Measurements from ENCODE around the gene EFCAB14. TPM values are rescaled to one million over a fixed set of nuclear protein-coding genes. Genes with fewer than 3 reads are reported as not detected.

The EFCAB14 gene
- total and polyA plus RNA-seq, 9 of the 15 experiments (the other 6 are each of a cell fraction or from before 2014, with no cell fraction given), result 7.3 to 49.0 (median 37.3) TPM

GRCh38 chr1:46724991-46725735 is 6.2 kb upstream of the EFCAB14 start (continued):
- no peak for TF ChIP-seq CREM (IDR thresholded peaks at IDR 0.05; ENCODE audit: low read depth)
- no peak for TF ChIP-seq PBX2 (CRISPR knock-in tag; IDR thresholded peaks at IDR 0.05; ENCODE audit: low read depth)
- no peak for TF ChIP-seq PBX2 (tag; conservative IDR thresholded peaks at IDR 0.05; ENCODE audit: low read depth)
- TF ChIP-seq U2AF2 (optimal IDR thresholded peaks at IDR 0.05; ENCODE audit: low read depth, low read length), result no peak
- no peak for TF ChIP-seq ZC3H4 (CRISPR knock-in tag; IDR thresholded peaks at IDR 0.05; ENCODE audit: borderline replicate concordance)
- TF ChIP-seq, protein P1, sequence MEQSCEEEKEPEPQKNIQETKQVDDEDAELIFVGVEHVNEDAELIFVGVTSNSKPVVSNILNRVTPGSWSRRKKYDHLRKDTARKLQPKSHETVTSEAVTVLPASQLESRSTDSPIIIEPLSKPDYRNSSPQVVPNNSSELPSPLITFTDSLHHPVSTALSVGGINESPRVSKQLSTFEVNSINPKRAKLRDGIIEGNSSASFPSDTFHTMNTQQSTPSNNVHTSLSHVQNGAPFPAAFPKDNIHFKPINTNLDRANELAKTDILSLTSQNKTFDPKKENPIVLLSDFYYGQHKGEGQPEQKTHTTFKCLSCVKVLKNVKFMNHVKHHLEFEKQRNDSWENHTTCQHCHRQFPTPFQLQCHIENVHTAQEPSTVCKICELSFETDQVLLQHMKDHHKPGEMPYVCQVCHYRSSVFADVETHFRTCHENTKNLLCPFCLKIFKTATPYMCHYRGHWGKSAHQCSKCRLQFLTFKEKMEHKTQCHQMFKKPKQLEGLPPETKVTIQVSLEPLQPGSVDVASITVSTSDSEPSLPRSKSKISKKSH (CRISPR knock-in tag; IDR thresholded peaks at IDR 0.05), result no peak
- peak; percentile 96 for TF ChIP-seq MAFF (IDR thresholded peaks at IDR 0.05; ENCODE audit: low read length)
- TF ChIP-seq TCF7 (IDR thresholded peaks at IDR 0.05; ENCODE audit: borderline replicate concordance), result 0 out of 2 replicates have a peak, but pooled peaks have one; percentile 38
- no peak for TF ChIP-seq ZNF121 (CRISPR knock-in tag; conservative IDR thresholded peaks at IDR 0.05)
- TF ChIP-seq, protein P2, sequence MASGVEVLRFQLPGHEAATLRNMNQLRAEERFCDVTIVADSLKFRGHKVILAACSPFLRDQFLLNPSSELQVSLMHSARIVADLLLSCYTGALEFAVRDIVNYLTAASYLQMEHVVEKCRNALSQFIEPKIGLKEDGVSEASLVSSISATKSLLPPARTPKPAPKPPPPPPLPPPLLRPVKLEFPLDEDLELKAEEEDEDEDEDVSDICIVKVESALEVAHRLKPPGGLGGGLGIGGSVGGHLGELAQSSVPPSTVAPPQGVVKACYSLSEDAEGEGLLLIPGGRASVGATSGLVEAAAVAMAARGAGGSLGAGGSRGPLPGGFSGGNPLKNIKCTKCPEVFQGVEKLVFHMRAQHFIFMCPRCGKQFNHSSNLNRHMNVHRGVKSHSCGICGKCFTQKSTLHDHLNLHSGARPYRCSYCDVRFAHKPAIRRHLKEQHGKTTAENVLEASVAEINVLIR (CRISPR knock-in tag; IDR thresholded peaks at IDR 0.05), result no peak
- no peak for TF ChIP-seq BRF2 (IDR thresholded peaks at IDR 0.05; ENCODE audit: borderline replicate concordance, insufficient read depth, insufficient read length)
- TF ChIP-seq, protein P3, sequence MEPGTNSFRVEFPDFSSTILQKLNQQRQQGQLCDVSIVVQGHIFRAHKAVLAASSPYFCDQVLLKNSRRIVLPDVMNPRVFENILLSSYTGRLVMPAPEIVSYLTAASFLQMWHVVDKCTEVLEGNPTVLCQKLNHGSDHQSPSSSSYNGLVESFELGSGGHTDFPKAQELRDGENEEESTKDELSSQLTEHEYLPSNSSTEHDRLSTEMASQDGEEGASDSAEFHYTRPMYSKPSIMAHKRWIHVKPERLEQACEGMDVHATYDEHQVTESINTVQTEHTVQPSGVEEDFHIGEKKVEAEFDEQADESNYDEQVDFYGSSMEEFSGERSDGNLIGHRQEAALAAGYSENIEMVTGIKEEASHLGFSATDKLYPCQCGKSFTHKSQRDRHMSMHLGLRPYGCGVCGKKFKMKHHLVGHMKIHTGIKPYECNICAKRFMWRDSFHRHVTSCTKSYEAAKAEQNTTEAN (CRISPR knock-in tag; IDR thresholded peaks at IDR 0.05), result no peak
- TF ChIP-seq SMARCA4 (IDR thresholded peaks at IDR 0.05), result no peak
- TF ChIP-seq, protein P4, sequence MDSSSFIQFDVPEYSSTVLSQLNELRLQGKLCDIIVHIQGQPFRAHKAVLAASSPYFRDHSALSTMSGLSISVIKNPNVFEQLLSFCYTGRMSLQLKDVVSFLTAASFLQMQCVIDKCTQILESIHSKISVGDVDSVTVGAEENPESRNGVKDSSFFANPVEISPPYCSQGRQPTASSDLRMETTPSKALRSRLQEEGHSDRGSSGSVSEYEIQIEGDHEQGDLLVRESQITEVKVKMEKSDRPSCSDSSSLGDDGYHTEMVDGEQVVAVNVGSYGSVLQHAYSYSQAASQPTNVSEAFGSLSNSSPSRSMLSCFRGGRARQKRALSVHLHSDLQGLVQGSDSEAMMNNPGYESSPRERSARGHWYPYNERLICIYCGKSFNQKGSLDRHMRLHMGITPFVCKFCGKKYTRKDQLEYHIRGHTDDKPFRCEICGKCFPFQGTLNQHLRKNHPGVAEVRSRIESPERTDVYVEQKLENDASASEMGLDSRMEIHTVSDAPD (CRISPR knock-in tag; IDR thresholded peaks at IDR 0.05), result no peak
- TF ChIP-seq KDM2B (CRISPR knock-in tag; IDR thresholded peaks at IDR 0.05), result no peak
- TF ChIP-seq HOMEZ (CRISPR knock-in tag; IDR thresholded peaks at IDR 0.05), result no peak
- TF ChIP-seq TRIM24 (IDR thresholded peaks at IDR 0.05), result no peak

Data from K562 (cell line).